Retinal pigment epithelial cell (primary cell): ENCODE results near the gene PHF20.
A peak's percentile ranks its signal among the peaks of the same experiment; 100 is the strongest.

ENCODE experiments used
- DNase-seq: peaks from one replicate; pipeline ENCODE4 v3.0.0-alpha.2; 2010; ENCODE audit warnings: low read depth
- H3K4me3 ChIP-seq: 2 replicates; pipeline ENCODE4 v1.5.1; 2011; ENCODE audit warnings: mild to moderate bottlenecking, low read length, control low read depth, moderate library complexity
- CTCF ChIP-seq: conservative IDR thresholded peaks from 2 replicates; pipeline ENCODE4 v1.5.1; 2011; ENCODE audit warnings: low read depth, low read length, control low read depth, inconsistent platforms

PHF20 gene

GRCh38 chr20:35734777-35735649 lies 36.8 kb upstream of the PHF20 start:
- H3K4me3 ChIP-seq: no peak overlapping the region
- TF ChIP-seq CTCF: no peak
- no peak for DNase-seq

GRCh38 chr20:35735826-35736470 lies 35.9 kb upstream of the PHF20 start:
- TF ChIP-seq CTCF: no peak
- H3K4me3 ChIP-seq: peak overlapping the region; percentile 3
- no peak for DNase-seq

GRCh38 chr20:35737865-35738333 lies 33.9 kb upstream of the PHF20 start:
- TF ChIP-seq CTCF: no peak
- DNase-seq: no peak
- no peak overlapping the region for H3K4me3 ChIP-seq

GRCh38 chr20:35738410-35739179 lies 33.2 kb upstream of the PHF20 start:
- TF ChIP-seq CTCF: no peak
- no peak for DNase-seq
- H3K4me3 ChIP-seq: no peak overlapping the region

- DNase-seq: no peak
- peak; percentile 24 for TF ChIP-seq CTCF
- H3K4me3 ChIP-seq: peak overlapping the region; percentile 84
Observed at GRCh38 chr20:35739294-35740163, 32.3 kb upstream of the PHF20 start.
